ENCODE results near the gene BOD1L1.

DNA sequence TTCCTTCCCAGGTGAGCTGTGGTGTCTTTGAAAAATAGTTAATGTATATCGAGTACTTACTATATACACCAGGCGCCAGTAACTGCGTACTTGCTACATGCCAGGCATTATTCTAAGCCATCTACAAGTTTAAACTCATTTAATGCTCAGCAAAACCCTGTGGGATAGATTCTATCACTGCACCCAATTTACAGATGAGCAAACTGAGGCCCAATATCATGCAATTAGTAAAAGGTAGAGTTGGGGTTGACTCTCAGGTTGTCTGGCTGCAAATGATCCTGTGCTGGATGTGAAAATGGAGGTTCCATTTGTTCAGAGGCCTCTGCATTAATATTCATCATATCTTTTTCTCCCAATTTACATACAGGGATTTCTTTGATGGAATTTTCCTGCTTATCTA, 100.9 kb downstream of the BOD1L1 start:
- TF ChIP-seq SP1 (IDR thresholded peaks at IDR 0.05) = no peak
- TF ChIP-seq, protein P1, sequence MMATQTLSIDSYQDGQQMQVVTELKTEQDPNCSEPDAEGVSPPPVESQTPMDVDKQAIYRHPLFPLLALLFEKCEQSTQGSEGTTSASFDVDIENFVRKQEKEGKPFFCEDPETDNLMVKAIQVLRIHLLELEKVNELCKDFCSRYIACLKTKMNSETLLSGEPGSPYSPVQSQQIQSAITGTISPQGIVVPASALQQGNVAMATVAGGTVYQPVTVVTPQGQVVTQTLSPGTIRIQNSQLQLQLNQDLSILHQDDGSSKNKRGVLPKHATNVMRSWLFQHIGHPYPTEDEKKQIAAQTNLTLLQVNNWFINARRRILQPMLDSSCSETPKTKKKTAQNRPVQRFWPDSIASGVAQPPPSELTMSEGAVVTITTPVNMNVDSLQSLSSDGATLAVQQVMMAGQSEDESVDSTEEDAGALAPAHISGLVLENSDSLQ (IDR thresholded peaks at IDR 0.05) = no peak

Data from HEK293T (cell line).